SU-DHL-6 (cell line): Measurements from ENCODE around the gene MTG1.

Source experiments
- CTCF ChIP-seq: fragments of 200-600 bp; sonication (generic); IDR thresholded peaks from one replicate; pipeline ENCODE4 v1.5.1; 2017; ENCODE audit warnings: antibody characterized with exemption, mild to moderate bottlenecking, low read length, moderate library complexity; ENCODE audit not compliant: insufficient read depth, poor library complexity, severe bottlenecking
- EZH2phosphoT487 ChIP-seq: fragments of 200-600 bp; sonication (generic), shearing (Covaris generic); conservative IDR thresholded peaks from 2 replicates; pipeline ENCODE4 v1.6.1; 2018; ENCODE audit warnings: mild to moderate bottlenecking, antibody characterized with exemption, low read length, moderate library complexity, mixed read lengths

DNA sequence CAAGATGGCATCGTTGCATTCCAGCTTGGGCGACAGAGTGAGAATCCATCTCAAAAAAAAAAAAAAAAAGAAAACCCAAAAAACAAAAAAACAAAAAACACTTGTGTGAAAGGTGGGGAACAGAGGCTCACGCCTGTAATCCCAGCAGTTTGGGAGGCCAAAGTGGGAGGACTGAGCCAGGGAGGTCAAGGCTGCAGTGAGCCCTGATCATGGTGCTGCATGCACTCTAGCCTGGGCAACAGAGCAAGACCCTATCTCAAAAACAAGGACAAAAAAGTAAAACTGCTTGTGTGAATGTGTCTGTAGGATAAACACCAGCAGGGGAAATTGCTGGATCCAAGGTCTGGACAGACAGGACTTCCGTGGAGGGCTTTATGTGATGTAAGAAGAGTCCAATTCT is 10.4 kb upstream of the MTG1 start:
- TF ChIP-seq EZH2phosphoT487 (no peak), CTCF (no peak)
